HG03565 (cell line): ENCODE measurements around the gene STK10.

Experiments
- ATAC-seq: cut with Tn5 transposase; IDR thresholded peaks from one replicate; pipeline ENCODE4 v1.9.1; 2021; ENCODE audit warnings: mild to moderate bottlenecking, moderate library complexity; ENCODE audit not compliant: unreplicated experiment

Gene STK10

GRCh38 chr5:172093559-172093958 lies 94.5 kb downstream of the STK10 start:
- ATAC-seq = no peak

GRCh38 chr5:172091956-172092732 lies 95.9 kb downstream of the STK10 start:
- no peak for ATAC-seq

- ATAC-seq = no peak
Observed at GRCh38 chr5:172090976-172091547, 97.0 kb downstream of the STK10 start.

- ATAC-seq = no peak
Observed at GRCh38 chr5:172089298-172090117, 98.5 kb downstream of the STK10 start.

- ATAC-seq = no peak
Observed at GRCh38 chr5:172088801-172089200, 99.2 kb downstream of the STK10 start.

DNA sequence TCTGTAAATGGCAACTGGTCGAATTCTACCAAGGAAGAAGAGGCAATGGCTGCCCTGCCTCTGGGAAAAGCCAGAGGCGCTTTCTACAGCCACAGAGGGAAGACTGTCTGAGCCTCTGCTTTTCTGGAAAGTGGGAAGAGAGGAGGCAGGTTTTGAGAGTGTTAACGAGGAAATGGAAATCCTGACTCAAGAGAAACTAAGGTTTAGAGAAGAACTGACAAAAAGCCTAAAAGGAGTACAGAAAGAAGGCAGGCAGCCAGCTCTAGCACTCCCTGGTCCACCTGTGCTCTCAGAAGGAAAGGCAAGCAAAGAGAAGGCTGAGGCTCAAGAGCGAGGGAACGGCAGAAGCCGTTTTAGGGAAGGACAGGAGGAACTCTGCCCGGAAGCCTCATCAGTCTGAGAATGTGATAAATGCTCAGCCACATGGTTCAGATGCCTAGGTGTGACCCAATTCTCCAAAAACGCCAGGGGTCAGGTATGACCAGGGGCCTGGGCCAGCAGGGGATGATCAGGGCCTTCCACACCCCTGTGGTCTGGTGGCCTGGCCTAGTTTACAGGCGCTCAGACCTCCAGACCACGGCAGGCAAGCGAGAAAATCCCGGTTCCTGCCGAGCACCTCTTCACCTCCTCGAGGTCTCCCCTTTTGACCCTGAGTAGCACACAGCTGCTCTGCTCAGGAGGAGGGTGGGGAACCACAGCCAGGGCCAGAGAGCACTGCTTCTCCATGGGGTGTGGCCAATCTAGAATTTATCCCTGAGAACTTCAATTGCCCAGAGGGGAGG lies 101.6 kb downstream of the STK10 start:
- ATAC-seq = no peak

- no peak for ATAC-seq
Observed at GRCh38 chr5:172085738-172086137, 102.3 kb downstream of the STK10 start.

DNA sequence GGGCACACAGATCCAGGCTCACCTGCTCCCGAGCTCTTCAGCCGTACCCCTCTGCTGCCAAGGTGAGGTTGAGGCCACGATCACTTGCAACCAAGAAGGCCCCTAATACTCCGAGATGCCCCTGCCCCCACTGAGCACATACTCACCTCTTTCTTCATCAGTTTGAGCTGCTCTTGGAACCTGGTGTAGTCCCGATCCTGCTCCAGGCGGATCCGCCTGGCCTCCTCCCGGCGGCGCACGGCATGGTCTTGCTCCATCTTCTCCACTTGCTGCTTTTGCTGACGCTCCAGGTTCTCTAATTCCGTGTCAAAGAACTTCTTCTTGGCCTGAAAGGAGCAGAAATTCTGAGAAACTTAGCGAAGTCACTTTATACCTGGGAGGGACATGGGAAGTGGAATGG lies 105.8 kb downstream of the STK10 start:
- no peak for ATAC-seq

DNA sequence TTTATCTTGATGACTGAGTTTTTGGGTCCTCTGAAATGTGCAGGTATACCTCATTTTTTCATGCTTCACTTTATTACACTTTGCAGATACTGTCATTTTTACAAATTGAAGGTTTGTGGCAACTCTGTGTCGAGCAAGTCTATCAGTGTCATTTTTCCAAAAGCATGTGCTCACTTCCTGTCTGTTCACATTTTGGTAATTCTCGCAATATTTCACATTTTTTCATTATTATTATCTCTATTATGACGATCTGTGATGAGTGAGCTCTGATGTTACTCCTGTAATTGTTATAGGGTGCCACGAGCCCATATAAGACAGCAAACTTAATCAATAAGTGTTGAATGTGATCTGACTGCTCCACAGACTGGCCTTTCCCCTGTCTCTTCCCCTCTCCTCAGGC lies 108.1 kb downstream of the STK10 start:
- ATAC-seq = no peak

GRCh38 chr5:172078726-172079345 lies 109.2 kb downstream of the STK10 start:
- no peak for ATAC-seq

- ATAC-seq = no peak
Observed at GRCh38 chr5:172077664-172078425, 110.2 kb downstream of the STK10 start.

DNA sequence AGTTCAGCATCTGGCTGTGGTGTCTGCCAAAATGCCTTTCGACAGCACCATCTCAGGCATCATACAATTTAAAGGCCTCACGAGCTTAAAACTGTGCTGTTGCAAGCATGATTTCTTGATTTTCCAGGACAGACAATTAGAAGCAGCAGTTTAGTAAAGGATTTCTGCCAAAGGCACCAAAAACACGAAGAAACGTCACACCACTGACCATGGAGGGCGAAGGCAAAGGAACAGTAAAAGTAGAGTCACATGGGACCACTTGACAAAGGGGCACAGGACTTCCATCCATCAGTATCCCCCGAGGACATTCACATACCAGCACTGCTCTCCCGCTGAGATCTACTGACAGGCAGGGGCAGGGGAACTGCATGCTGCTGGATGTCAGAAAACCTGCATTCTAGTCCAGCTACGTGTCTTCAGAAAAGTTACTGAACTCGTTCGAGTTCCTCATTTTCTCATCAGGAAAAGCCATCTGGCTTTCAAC lies 111.2 kb downstream of the STK10 start:
- no peak for ATAC-seq

DNA sequence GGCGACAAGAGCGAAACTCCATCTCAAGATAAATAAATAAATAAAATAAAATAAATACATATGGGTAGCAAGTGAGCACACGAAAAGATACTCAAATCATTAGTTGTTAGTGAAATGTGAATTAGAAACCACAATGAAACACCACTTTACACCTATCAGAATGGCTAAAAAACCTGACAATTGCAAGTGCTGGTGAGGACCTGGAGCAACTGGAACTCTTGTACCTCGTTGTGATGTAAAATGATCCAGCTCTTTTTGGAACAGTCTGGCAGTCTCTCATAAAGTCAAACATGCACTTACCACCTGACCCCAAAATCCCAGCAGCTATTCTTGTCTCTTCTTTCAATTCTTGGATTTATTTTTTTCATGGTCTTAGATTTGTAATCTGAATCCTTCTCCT lies 112.4 kb downstream of the STK10 start:
- no peak for ATAC-seq

DNA sequence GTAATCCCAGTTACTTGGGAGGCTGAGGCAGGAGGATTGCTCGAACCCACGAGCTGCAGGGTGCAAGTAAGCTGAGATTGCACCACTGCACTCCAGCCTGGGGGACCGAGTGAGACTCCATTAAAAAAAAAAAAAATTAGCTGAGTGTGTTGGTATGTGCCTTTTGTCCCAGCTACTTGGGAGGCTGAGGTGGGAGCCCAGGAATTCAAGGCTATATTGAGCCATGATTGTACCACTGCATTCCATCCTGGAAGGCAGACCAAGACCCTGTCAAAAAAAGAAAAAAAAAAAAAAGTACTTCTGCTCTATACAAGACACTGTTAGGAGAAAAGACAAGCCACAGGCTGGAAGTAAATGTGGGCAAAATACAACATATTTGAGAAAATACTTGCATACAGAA lies 113.1 kb downstream of the STK10 start:
- no peak for ATAC-seq

DNA sequence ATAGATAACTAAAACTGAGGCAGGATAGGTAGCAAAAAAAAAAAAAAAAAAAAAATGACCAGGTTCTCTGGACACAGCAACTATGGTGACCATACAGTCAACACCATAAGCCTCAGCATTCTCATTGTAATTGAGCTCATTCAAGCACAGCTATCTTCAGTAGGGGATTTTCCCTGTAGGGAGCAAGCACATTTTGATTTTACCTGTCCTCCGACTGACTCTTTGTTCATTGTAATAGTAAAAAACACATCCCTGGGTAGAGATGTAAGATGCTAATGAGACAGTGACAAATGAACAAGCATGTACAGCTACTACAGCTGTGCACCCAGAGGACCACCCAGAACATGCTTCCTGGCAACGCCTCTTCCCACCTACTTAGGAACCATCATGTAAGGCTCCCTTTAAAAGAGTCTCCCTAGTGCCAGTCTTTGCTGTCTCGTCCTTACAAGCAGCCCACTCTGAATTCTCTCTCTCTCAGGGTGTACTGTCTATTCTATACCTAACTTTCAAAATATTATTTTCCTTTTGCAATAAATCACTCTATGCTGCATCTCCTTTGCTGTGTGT lies 116.6 kb downstream of the STK10 start:
- ATAC-seq = no peak

GRCh38 chr5:172065431-172066065 lies 122.5 kb downstream of the STK10 start:
- no peak for ATAC-seq

DNA sequence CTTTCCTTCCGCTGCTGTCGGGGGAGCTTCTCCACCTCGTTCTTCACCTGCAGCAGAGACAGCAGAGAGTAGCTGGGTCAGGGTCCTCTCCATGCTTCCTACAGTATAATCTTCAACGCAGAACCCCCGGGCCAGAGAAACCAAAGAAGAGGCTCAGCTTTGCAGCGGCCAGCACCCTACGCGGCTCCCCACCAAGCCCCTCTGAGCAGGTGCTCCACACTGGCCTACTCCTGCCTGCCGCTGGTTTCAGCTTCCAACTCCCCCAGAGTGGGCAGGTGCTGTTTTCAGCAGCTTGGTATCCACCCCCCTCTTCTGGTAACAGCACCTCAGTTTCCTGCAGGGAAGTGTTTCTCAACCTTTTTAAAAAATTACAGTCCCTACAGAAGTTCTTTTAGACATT lies 123.3 kb downstream of the STK10 start:
- no peak for ATAC-seq

GRCh38 chr5:172064358-172064757 lies 123.7 kb downstream of the STK10 start:
- ATAC-seq = no peak
